Measurements from ENCODE around the gene COBL.

- no peak for TF ChIP-seq CTCF (IDR thresholded peaks at IDR 0.05)
- no peak for TF ChIP-seq POLR2AphosphoS5 (IDR thresholded peaks at IDR 0.05)
Measured at GRCh38 chr7:51306761-51307160, 9.8 kb downstream of the COBL start.

Measured in prostate gland (tissue), 2 donors.